Stomach (tissue), 4 donors: Measurements from ENCODE around the gene SPOCK3.

Experiments
- EP300 ChIP-seq: sonication (generic); formaldehyde crosslinking; IDR thresholded peaks from one replicate; pipeline ENCODE4 v1.6.1; 2017; ENCODE audit warnings: antibody characterized with exemption
- POLR2A ChIP-seq, 4 donors: fragments of 450-650 bp; IDR thresholded peaks; one replicate each; pipeline ENCODE4 v1.6.1; 2016; ENCODE audit warnings: antibody characterized with exemption in 4 of 4, control low read depth in 2 of 4, mild to moderate bottlenecking in 1 of 4, moderate library complexity in 1 of 4
- POLR2AphosphoS5 ChIP-seq, 3 donors: sonication (generic); formaldehyde crosslinking; IDR thresholded peaks; one replicate each; pipeline ENCODE4 v1.6.1; 2016; ENCODE audit warnings: antibody characterized with exemption in 3 of 3
- TF ChIP-seq, protein P1 (sequence below), 7 experiments: fragments of 450-650 bp in 4 of 7; fragments of 200-600 bp in 3 of 7; sonication (generic) in 3 of 7; IDR thresholded peaks; one replicate each; pipeline ENCODE4 v1.5.1; 2016 to 2019; ENCODE audit warnings: antibody characterized with exemption in 7 of 7, control low read depth in 2 of 7, mild to moderate bottlenecking in 1 of 7

DNA sequence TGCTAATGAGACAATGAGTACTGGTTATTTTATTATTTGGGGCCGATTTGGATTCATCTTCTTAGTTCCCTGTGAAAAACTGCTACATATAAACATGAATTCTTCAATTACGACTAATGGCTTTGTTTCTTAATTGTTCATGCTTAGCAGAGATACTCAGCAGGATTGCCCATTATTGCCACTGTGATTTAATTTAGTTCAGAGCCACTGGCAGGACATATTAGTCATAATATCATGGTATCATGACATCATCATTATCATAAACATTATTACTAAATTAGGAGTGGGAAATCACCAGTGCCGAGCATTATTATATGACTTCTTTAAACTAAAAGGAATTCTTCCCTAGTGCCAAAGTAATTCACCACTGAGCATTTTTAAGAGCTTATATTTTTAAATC lies 201.4 kb downstream of the SPOCK3 start:
- TF ChIP-seq, protein P1, sequence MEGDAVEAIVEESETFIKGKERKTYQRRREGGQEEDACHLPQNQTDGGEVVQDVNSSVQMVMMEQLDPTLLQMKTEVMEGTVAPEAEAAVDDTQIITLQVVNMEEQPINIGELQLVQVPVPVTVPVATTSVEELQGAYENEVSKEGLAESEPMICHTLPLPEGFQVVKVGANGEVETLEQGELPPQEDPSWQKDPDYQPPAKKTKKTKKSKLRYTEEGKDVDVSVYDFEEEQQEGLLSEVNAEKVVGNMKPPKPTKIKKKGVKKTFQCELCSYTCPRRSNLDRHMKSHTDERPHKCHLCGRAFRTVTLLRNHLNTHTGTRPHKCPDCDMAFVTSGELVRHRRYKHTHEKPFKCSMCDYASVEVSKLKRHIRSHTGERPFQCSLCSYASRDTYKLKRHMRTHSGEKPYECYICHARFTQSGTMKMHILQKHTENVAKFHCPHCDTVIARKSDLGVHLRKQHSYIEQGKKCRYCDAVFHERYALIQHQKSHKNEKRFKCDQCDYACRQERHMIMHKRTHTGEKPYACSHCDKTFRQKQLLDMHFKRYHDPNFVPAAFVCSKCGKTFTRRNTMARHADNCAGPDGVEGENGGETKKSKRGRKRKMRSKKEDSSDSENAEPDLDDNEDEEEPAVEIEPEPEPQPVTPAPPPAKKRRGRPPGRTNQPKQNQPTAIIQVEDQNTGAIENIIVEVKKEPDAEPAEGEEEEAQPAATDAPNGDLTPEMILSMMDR (IDR thresholded peaks at IDR 0.05) = no peak
- TF ChIP-seq POLR2A (IDR thresholded peaks at IDR 0.05) = no peak
- TF ChIP-seq POLR2AphosphoS5 (IDR thresholded peaks at IDR 0.05) = no peak
- no peak for TF ChIP-seq EP300
